Measurements from ENCODE around the gene MSTN.

Gene MSTN

GRCh38 chr2:190084704-190085103 lies 22.2 kb upstream of the MSTN start:
- Mint-ChIP-seq H3K27ac (no peak overlapping the region), H3K9me3 (no peaks in the 10 kb centered on the region), H3K4me1 (no peaks in the 10 kb centered on the region), H3K27me3 (peaks cover 2% of the 10 kb centered on the region), H3K4me3 (no peak overlapping the region), H3K36me3 (ENCODE audit: low read depth) (no peaks in the 10 kb centered on the region)
- ATAC-seq (no peak), DNase-seq (no peak)

GRCh38 chr2:190082118-190082517 lies 19.6 kb upstream of the MSTN start:
- peaks cover 3% of the 10 kb centered on the region for H3K9me3 Mint-ChIP-seq
- ATAC-seq (no peak), DNase-seq (no peak)
- no peak overlapping the region for H3K4me3 Mint-ChIP-seq
- H3K27ac Mint-ChIP-seq = no peak overlapping the region
- H3K27me3 Mint-ChIP-seq = peaks cover 7% of the 10 kb centered on the region
- H3K4me1 Mint-ChIP-seq = no peaks in the 10 kb centered on the region
- H3K36me3 Mint-ChIP-seq (ENCODE audit: low read depth) = no peaks in the 10 kb centered on the region

- no peak overlapping the region for H3K4me3 Mint-ChIP-seq
- DNase-seq = no peak
- H3K4me1 Mint-ChIP-seq = no peaks in the 10 kb centered on the region
- no peaks in the 10 kb centered on the region for H3K36me3 Mint-ChIP-seq (ENCODE audit: low read depth)
- ATAC-seq = no peak
- no peak overlapping the region for H3K27ac Mint-ChIP-seq
- H3K27me3 Mint-ChIP-seq = peaks cover 7% of the 10 kb centered on the region
- peaks cover 9% of the 10 kb centered on the region for H3K9me3 Mint-ChIP-seq
Observed at GRCh38 chr2:190080527-190081049, 18.1 kb upstream of the MSTN start.

GRCh38 chr2:190079160-190079559 lies 16.6 kb upstream of the MSTN start:
- DNase-seq = no peak
- ATAC-seq = no peak
- Mint-ChIP-seq H3K36me3 (ENCODE audit: low read depth) (no peaks in the 10 kb centered on the region), H3K9me3 (peaks cover 14% of the 10 kb centered on the region), H3K27ac (no peak overlapping the region), H3K4me1 (no peaks in the 10 kb centered on the region), H3K27me3 (peaks cover 7% of the 10 kb centered on the region), H3K4me3 (no peak overlapping the region)

GRCh38 chr2:190075623-190076022 lies 13.1 kb upstream of the MSTN start:
- H3K27me3 Mint-ChIP-seq = peaks cover 5% of the 10 kb centered on the region
- no peaks in the 10 kb centered on the region for H3K36me3 Mint-ChIP-seq (ENCODE audit: low read depth)
- no peak overlapping the region for H3K4me3 Mint-ChIP-seq
- no peak for ATAC-seq
- peaks cover 14% of the 10 kb centered on the region for H3K9me3 Mint-ChIP-seq
- H3K27ac Mint-ChIP-seq = no peak overlapping the region
- DNase-seq = no peak
- no peaks in the 10 kb centered on the region for H3K4me1 Mint-ChIP-seq

GRCh38 chr2:190069936-190070696 lies 7.6 kb upstream of the MSTN start:
- H3K27ac Mint-ChIP-seq = no peak overlapping the region
- H3K4me3 Mint-ChIP-seq = no peak overlapping the region
- no peaks in the 10 kb centered on the region for H3K27me3 Mint-ChIP-seq
- DNase-seq (peak; percentile 22), ATAC-seq (no peak)
- H3K4me1 Mint-ChIP-seq = no peaks in the 10 kb centered on the region
- no peaks in the 10 kb centered on the region for H3K36me3 Mint-ChIP-seq (ENCODE audit: low read depth)
- H3K9me3 Mint-ChIP-seq = peaks cover under 1% of the 10 kb centered on the region

- no peak overlapping the region for H3K27ac Mint-ChIP-seq
- no peak for DNase-seq
- H3K4me1 Mint-ChIP-seq = no peaks in the 10 kb centered on the region
- H3K4me3 Mint-ChIP-seq = no peak overlapping the region
- no peaks in the 10 kb centered on the region for H3K27me3 Mint-ChIP-seq
- no peaks in the 10 kb centered on the region for H3K9me3 Mint-ChIP-seq
- ATAC-seq = no peak
- H3K36me3 Mint-ChIP-seq (ENCODE audit: low read depth) = no peaks in the 10 kb centered on the region
Observed at GRCh38 chr2:190068764-190069163, 6.2 kb upstream of the MSTN start.

- Mint-ChIP-seq H3K9me3 (no peaks in the 10 kb centered on the region), H3K27ac (no peak overlapping the region), H3K4me3 (no peak overlapping the region), H3K4me1 (no peaks in the 10 kb centered on the region), H3K36me3 (ENCODE audit: low read depth) (no peaks in the 10 kb centered on the region), H3K27me3 (no peaks in the 10 kb centered on the region)
- DNase-seq (no peak), ATAC-seq (no peak)
Observed at GRCh38 chr2:190065839-190066238, 3.3 kb upstream of the MSTN start.

GRCh38 chr2:190063624-190064023 lies 1.1 kb upstream of the MSTN start:
- DNase-seq = no peak
- no peak overlapping the region for H3K4me3 Mint-ChIP-seq
- H3K4me1 Mint-ChIP-seq = no peaks in the 10 kb centered on the region
- H3K36me3 Mint-ChIP-seq (ENCODE audit: low read depth) = no peaks in the 10 kb centered on the region
- ATAC-seq = no peak
- H3K9me3 Mint-ChIP-seq = no peaks in the 10 kb centered on the region
- no peaks in the 10 kb centered on the region for H3K27me3 Mint-ChIP-seq
- no peak overlapping the region for H3K27ac Mint-ChIP-seq

GRCh38 chr2:190062053-190062452 lies 476 bp downstream of the MSTN start:
- ATAC-seq (no peak), DNase-seq (no peak)
- Mint-ChIP-seq H3K36me3 (ENCODE audit: low read depth) (no peaks in the 10 kb centered on the region), H3K9me3 (no peaks in the 10 kb centered on the region), H3K4me1 (no peaks in the 10 kb centered on the region), H3K4me3 (no peak overlapping the region), H3K27me3 (no peaks in the 10 kb centered on the region), H3K27ac (no peak overlapping the region)

GRCh38 chr2:190060626-190061025 lies 1.9 kb downstream of the MSTN start:
- H3K27ac Mint-ChIP-seq = no peak overlapping the region
- no peak overlapping the region for H3K4me3 Mint-ChIP-seq
- H3K36me3 Mint-ChIP-seq (ENCODE audit: low read depth) = no peaks in the 10 kb centered on the region
- no peaks in the 10 kb centered on the region for H3K9me3 Mint-ChIP-seq
- H3K27me3 Mint-ChIP-seq = no peaks in the 10 kb centered on the region
- DNase-seq (no peak), ATAC-seq (no peak)
- H3K4me1 Mint-ChIP-seq = no peaks in the 10 kb centered on the region

- Mint-ChIP-seq H3K4me3 (no peak overlapping the region), H3K9me3 (no peaks in the 10 kb centered on the region), H3K27ac (no peak overlapping the region), H3K4me1 (no peaks in the 10 kb centered on the region), H3K27me3 (no peaks in the 10 kb centered on the region), H3K36me3 (ENCODE audit: low read depth) (no peaks in the 10 kb centered on the region)
- no peak for ATAC-seq
- DNase-seq = no peak
Observed at GRCh38 chr2:190060019-190060418, 2.5 kb downstream of the MSTN start.

GRCh38 chr2:190053426-190053825 lies 9.1 kb downstream of the MSTN start:
- Mint-ChIP-seq H3K27me3 (no peaks in the 10 kb centered on the region), H3K9me3 (no peaks in the 10 kb centered on the region), H3K27ac (no peak overlapping the region), H3K4me1 (no peaks in the 10 kb centered on the region), H3K4me3 (no peak overlapping the region), H3K36me3 (ENCODE audit: low read depth) (no peaks in the 10 kb centered on the region)
- no peak for DNase-seq
- no peak for ATAC-seq

- Mint-ChIP-seq H3K4me1 (no peaks in the 10 kb centered on the region), H3K9me3 (no peaks in the 10 kb centered on the region), H3K27ac (no peak overlapping the region), H3K36me3 (ENCODE audit: low read depth) (no peaks in the 10 kb centered on the region), H3K27me3 (no peaks in the 10 kb centered on the region), H3K4me3 (no peak overlapping the region)
- DNase-seq = no peak
- no peak for ATAC-seq
Observed at GRCh38 chr2:190052307-190052706, 10.2 kb downstream of the MSTN start.

GRCh38 chr2:190051223-190051622 lies 11.3 kb downstream of the MSTN start:
- H3K27ac Mint-ChIP-seq = no peak overlapping the region
- no peak for ATAC-seq
- no peak overlapping the region for H3K4me3 Mint-ChIP-seq
- H3K4me1 Mint-ChIP-seq = no peaks in the 10 kb centered on the region
- no peaks in the 10 kb centered on the region for H3K9me3 Mint-ChIP-seq
- H3K27me3 Mint-ChIP-seq = no peaks in the 10 kb centered on the region
- no peaks in the 10 kb centered on the region for H3K36me3 Mint-ChIP-seq (ENCODE audit: low read depth)
- no peak for DNase-seq

GRCh38 chr2:190050001-190050400 lies 12.5 kb downstream of the MSTN start:
- DNase-seq (no peak), ATAC-seq (no peak)
- Mint-ChIP-seq H3K36me3 (ENCODE audit: low read depth) (no peaks in the 10 kb centered on the region), H3K9me3 (no peaks in the 10 kb centered on the region), H3K4me1 (no peaks in the 10 kb centered on the region), H3K4me3 (no peak overlapping the region), H3K27me3 (no peaks in the 10 kb centered on the region), H3K27ac (no peak overlapping the region)

Data from activated naive CD8-positive, alpha-beta T cell treated with anti-CD3 and anti-CD28 coated beads, Interleukin-2, amount 50 U/mL, for 24 hours (primary cell).